ENCODE data around the gene PLCG1.
A peak's percentile ranks its signal among the peaks of the same experiment; 100 is the strongest.

PLCG1 gene

DNA sequence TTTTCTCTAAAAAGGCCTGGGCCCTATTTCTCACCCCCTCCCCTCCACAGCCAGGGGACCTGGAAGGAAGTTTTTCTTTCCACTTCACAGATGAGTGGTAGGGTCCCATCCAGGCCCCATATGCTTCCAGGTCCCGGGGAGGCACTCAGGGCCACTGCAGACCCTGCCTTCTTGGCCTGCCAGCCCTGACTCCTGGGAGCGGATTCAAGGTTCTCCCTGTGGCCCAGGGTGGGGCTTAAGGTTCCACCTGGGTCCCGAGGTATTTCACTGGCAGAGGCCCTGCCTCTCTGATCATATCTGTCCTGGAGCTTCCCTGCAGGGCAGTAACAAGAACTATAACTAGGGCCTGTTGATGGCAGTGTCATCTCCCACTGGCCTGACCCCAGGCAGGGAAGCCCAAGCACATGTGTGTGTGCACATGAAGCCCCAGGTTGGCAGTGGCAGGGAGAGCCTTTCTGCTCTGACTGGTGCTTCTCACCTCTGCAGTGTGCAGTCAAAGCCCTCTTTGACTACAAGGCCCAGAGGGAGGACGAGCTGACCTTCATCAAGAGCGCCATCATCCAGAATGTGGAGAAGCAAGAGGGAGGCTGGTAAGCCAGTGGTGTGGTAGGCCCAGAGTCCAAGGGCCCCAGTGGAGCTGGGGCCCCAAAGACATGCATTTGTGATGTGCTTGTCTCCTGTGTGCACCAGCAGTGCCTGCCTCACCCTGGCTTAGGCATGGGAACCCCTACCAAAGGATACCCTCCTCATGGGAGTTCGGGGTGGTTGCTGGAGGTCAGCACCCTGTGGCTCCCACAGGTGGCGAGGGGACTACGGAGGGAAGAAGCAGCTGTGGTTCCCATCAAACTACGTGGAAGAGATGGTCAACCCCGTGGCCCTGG is 31.2 kb downstream of the PLCG1 start:
- DNase-seq, result no peak

GRCh38 chr20:41169162-41169690 is 31.9 kb downstream of the PLCG1 start:
- no peak for DNase-seq

DNA sequence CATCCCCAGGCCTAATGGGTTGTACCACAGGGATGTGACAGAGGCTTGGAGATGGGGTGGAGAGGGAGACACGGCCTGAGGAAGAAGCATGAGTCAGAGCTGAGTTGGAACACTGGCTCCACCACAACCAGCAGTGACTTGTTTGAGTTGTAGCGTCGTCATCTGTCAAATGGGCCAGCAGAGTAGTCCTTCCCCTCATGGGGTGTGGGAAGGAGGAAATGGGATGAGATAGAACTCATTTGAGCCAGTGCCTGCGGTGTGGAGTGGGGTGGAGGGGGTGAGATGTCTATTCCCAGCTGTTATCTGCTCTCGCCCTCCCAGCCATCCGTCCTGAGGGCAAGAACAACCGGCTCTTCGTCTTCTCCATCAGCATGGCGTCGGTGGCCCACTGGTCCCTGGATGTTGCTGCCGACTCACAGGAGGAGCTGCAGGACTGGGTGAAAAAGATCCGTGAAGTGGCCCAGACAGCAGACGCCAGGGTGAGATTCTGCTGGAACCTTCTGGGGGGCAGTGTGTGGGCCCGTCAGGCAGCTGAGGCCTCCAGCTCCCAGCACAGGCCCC is 32.5 kb downstream of the PLCG1 start:
- DNase-seq, result no peak

DNA sequence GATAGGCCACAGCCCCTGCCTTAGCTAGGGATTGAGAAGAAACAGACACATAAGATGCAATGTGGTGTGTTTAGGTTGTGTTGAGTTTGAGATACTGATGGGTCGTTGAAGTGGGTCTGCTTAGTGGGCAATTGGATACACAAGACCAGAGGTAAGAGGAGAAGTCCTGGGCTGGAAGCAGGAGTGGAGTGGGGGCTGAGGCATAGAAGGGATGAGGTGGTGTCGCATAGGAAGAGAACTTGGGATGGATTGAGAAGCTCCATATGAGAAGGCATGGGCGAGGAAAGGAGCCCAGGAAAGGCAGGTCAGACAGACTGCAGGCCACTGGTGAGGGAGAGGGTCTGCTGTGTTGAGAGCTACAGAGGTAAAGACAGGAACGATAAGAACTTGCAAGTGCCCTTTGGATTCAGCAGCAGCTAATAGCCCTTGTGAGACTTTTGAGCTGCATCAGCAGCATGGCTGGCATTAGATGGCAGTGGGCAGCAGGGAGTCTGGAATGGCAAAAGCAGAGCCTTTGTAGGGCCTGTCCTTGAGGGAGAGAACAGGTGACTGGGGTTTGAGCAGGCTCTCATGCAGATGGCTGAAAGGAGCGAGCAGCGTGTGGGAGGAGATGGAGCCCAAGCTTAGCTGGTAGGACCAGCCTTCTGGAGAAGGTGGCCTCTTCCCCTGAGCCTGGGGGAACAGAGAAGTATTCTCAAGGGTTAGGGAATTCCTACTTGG is 33.2 kb downstream of the PLCG1 start:
- no peak for DNase-seq

DNA sequence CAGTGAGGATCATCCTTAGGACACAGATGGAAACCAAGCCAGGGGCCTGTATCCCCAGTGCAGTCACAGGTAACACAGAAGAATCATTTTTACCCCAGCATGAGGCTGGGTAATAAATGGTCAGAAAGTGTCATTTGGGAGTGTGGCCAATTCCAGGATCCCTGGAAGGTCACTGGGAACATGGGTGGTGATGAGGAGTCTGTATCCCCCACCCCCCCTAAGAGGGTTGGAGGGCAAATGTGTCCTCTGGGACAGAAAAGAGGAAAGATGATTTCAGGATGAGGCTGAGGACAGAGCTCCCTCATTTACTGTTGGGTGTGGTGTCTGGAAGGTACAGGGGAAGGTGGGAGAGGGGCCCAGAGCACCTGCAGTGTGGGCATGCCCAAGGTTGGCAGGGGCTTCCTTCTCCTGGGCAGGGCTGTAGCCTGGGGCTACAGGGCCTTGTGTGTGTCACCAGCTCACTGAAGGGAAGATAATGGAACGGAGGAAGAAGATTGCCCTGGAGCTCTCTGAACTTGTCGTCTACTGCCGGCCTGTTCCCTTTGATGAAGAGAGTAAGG is 34.5 kb downstream of the PLCG1 start:
- DNase-seq, result no peak

- no peak for DNase-seq
Measured at GRCh38 chr20:41172296-41173140, 35.2 kb downstream of the PLCG1 start.

DNA sequence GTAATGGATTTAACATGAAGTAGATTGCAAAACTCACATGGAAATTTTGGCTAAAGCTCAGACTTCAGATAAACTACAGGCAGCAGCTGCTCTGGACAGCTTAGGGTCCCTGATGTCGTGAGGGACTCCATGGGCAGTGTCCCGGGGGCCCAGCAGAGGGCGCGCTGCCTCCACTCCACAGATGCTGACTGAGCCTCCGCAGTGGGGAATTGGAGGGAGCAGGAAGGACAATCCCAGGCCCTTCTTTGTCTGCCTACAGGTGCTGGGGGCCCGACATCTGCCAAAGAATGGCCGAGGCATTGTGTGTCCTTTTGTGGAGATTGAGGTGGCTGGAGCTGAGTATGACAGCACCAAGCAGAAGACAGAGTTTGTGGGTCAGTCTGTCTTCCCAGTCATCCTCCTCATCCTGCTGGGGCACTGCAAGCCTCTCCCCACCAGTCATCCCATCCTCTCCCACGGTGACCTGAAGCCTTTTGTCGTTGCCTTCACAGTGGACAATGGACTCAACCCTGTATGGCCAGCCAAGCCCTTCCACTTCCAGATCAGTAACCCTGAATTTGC is 35.9 kb downstream of the PLCG1 start:
- peak; percentile 58 for DNase-seq

DNA sequence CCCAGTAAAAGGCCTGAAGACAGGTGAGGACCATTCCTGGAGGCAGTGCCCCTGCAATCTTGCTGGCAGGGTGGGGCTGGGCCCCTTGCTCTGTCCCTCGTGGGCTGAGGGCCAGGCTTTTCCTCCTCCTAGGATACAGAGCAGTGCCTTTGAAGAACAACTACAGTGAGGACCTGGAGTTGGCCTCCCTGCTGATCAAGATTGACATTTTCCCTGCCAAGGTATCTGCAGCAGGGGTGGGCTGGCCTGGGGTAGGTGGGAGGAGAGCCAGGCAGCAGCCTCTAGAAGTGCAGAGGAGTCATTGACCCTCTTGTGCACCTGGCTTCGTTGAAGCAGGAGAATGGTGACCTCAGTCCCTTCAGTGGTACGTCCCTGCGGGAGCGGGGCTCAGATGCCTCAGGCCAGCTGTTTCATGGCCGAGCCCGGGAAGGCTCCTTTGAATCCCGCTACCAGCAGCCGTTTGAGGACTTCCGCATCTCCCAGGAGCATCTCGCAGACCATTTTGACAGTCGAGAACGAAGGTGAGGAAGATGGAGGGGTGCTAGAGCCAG is 36.5 kb downstream of the PLCG1 start:
- DNase-seq, result no peak

DNA sequence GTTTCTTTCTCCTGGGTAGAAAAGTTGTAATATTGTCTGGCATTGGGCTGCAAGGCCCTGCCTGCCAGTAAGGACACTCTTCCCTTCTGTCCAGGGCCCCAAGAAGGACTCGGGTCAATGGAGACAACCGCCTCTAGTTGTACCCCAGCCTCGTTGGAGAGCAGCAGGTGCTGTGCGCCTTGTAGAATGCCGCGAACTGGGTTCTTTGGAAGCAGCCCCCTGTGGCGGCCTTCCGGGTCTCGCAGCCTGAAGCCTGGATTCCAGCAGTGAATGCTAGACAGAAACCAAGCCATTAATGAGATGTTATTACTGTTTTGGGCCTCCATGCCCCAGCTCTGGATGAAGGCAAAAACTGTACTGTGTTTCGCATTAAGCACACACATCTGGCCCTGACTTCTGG is 37.0 kb downstream of the PLCG1 start:
- DNase-seq, result no peak

DNA sequence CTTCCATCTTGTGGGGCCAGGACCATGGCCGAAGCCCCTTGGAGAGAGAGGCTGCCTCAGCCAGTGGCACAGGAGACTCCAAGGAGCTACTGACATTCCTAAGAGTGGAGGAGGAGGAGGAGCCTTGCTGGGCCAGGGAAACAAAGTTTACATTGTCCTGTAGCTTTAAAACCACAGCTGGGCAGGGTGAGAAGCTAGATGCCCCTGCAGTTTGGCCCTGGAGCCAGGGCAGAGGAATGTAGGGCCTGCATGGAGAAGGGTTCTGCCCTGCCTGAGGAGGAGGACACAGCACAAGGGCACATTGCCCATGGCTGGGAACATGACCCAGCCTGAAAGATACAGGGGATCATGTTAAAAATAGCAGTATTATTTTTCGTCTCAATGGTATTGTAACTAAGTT is 37.4 kb downstream of the PLCG1 start:
- no peak for DNase-seq

DNA sequence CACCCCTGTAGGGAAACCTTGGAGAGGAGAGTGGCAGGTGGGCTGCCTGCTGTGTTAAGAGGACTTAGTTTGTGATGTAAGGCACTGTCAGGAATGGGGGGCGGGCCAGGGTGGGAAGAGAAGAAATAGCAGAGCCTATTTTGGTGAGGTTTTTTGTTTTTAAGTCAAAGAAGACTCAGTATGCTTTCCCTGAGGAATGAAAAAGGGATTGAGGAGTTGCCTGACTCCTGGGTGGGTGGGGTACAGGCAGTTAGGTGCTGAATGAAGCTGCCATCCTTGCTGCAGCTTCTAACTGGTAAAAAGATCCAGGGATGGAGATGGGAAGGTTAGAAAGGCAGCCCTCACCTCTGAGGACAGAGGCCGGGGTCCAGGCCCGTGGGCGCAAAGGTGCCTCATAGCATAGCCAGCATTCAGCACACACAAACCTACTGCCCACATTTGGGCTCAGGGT is 37.9 kb downstream of the PLCG1 start:
- DNase-seq, result no peak

- DNase-seq, result no peak
Measured at GRCh38 chr20:41175727-41176330, 38.5 kb downstream of the PLCG1 start.

DNA sequence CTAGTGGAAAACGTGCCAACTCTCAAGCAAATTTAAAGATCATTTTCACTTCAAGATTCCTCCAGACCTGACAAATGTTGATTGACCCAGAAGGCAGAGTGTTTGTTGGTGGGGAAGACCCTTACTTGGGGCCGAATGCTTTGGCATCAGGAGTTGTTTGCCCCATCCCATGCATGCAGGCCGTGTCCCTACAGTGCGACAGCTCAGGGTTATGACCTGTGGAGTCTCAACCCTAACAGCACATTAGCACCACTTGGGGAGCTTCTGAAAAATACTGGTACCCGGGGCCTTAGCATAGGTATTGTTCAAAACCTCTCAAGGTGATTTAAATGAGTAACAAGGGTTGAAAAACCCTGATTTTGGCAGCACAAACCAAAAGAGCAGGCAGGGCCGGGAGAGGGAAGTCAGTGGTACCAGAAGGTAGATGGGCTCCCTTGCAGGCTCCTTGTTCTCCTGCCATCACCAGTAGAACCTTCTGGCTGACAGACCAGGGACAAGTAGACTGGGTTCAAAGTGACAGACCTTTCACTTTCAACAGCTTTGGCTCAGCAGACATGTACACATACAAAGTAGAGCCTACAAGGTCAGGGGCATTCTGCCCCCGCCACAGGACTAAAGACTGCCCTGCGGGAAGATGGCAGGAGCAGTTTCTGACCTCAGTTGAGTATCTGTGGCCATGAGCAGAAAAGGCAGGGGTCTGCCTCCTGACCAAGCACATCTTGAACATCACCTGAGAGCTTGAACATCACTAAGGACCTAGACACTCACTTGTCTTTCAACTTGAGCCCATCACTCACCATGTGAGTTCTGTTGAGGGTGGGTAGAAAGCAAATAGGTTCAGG is 39.6 kb downstream of the PLCG1 start:
- DNase-seq, result no peak

GRCh38 chr20:41177636-41178035 is 40.3 kb downstream of the PLCG1 start:
- DNase-seq, result no peak

DNA sequence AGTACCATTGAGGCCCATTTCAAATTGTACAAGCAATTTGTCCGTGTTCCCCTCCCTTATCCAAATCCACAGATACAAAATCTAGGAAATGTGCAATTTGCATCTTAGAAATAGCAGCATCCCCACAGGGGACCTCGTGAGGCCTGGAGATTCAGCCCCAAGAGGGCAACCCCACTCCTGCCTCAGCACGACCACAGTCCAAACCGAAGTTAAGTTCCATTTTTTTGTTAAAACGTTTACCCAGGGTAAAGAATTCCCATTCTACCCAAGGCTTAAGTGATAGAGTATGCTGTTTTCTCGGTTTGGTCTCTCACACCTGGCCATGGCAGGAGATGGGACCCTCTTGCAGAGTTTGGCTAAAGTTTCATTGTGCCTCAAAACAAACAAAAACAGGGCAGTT is 41.2 kb downstream of the PLCG1 start:
- no peak for DNase-seq

GRCh38 chr20:41178904-41179432 is 41.6 kb downstream of the PLCG1 start:
- no peak for DNase-seq

DNA sequence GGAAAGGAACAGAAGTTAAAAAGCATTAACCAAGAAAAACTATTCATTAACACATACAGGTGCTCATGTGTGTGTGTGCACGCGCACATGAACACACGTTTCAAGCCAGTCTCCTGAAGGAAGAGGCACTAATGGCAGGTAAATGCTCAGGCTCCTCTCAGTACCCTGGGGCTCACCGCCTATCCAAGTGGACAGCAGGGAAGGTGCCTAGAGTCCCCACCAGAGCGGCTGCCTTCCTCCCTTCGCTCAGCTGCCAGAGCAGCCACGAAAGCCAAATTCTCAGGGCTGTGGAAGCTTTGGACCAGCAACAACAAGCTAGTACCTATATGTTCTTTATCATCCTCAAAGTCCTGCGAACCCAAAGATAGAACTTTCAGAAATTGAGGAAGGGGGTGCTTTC is 42.6 kb downstream of the PLCG1 start:
- no peak for DNase-seq

DNA sequence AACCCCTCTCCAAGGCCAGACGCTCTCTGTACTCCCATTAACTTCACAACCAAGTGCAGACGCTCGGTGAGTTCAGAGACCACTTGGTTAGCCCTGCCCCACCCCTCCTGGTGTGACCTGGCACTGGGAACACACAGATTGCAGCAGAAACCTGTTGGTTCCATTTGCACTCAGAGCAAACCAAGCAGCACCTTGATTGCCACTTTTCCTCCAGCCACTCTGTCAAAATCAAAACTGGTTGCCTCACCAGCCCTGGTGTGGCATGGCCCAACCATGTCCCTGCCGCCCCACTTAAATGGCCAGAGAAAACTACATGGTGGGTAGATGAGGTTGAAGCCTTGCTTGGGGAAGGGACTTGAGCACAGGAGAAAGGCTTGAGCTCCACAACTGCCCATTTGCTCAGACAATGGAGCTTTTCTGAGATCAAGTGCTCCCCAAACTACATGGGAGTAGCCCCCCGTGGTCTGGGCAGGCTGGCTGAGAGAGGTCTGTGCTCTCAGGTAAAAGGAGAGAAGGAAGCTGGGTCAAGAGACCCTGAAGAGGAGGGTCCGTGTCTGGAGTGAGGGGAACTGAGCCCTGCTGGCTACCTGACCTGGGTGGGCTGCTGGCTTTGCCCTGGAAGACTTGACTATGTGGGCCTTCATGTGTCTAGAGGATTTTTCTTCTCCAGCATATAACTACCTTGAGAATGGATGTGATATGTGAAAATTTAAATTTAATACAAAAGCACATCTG is 43.4 kb downstream of the PLCG1 start:
- DNase-seq, result no peak

- no peak for DNase-seq
Measured at GRCh38 chr20:41181567-41181966, 44.2 kb downstream of the PLCG1 start.

Data from NCI-H510A treated with DMSO at 0.1 percent for 48 hours (cell line).